Mononuclear cell (primary cell): Measurements from ENCODE around the gene ESRRB. TPM values are rescaled to one million over a fixed set of nuclear protein-coding genes. Genes with fewer than 3 reads are reported as not detected.

ENCODE experiments used
- H3K27me3 ChIP-seq: 2 replicates; pipeline ENCODE4 v1.6.0; 2011; ENCODE audit warnings: low read length, control low read depth; ENCODE audit not compliant: insufficient read depth
- H3K4me1 ChIP-seq: 2 replicates; pipeline ENCODE4 v1.5.1; 2011; ENCODE audit warnings: mild to moderate bottlenecking, low read length, control low read depth; ENCODE audit not compliant: insufficient read depth
- H3K4me3 ChIP-seq: 2 replicates; pipeline ENCODE4 v1.5.1; 2011; ENCODE audit warnings: mild to moderate bottlenecking, low read length, moderate library complexity
- H3K9me3 ChIP-seq: 2 replicates; pipeline ENCODE4 v1.5.1; 2011; ENCODE audit warnings: low read depth, mild to moderate bottlenecking, control low read depth, low read length
- total RNA-seq: library from RNA; depleted of rRNA; stranded (reverse); fragments of >200 nt; gene quantifications from one replicate; pipeline ENCODE4 v1.2.3, GENCODE V29; 2012

The ESRRB gene
- total RNA-seq, 1 donor, result 0.10 TPM

- Histone ChIP-seq H3K4me1 (no peaks in the 10 kb centered on the region), H3K27me3 (no peaks in the 10 kb centered on the region), H3K4me3 (no peak overlapping the region), H3K9me3 (no peaks in the 10 kb centered on the region)
Observed at GRCh38 chr14:76343386-76343785, 32.6 kb upstream of the ESRRB start.

GRCh38 chr14:76346391-76347160 lies 29.4 kb upstream of the ESRRB start:
- Histone ChIP-seq H3K4me1 (no peaks in the 10 kb centered on the region), H3K9me3 (no peaks in the 10 kb centered on the region), H3K27me3 (no peaks in the 10 kb centered on the region), H3K4me3 (no peak overlapping the region)

GRCh38 chr14:76348898-76349297 lies 27.0 kb upstream of the ESRRB start:
- no peaks in the 10 kb centered on the region for H3K9me3 ChIP-seq
- no peaks in the 10 kb centered on the region for H3K27me3 ChIP-seq
- peaks cover 5% of the 10 kb centered on the region for H3K4me1 ChIP-seq
- H3K4me3 ChIP-seq, result no peak overlapping the region

- peaks cover 5% of the 10 kb centered on the region for H3K4me1 ChIP-seq
- H3K4me3 ChIP-seq, result no peak overlapping the region
- H3K9me3 ChIP-seq, result no peaks in the 10 kb centered on the region
- no peaks in the 10 kb centered on the region for H3K27me3 ChIP-seq
Observed at GRCh38 chr14:76349993-76350392, 25.9 kb upstream of the ESRRB start.

- H3K4me1 ChIP-seq, result peaks cover 5% of the 10 kb centered on the region
- H3K4me3 ChIP-seq, result no peak overlapping the region
- H3K9me3 ChIP-seq, result no peaks in the 10 kb centered on the region
- no peaks in the 10 kb centered on the region for H3K27me3 ChIP-seq
Observed at GRCh38 chr14:76350671-76351070, 25.3 kb upstream of the ESRRB start.

GRCh38 chr14:76351941-76352340 lies 24.0 kb upstream of the ESRRB start:
- Histone ChIP-seq H3K4me1 (peaks cover 5% of the 10 kb centered on the region), H3K27me3 (no peaks in the 10 kb centered on the region), H3K4me3 (no peak overlapping the region), H3K9me3 (no peaks in the 10 kb centered on the region)

GRCh38 chr14:76352639-76353281 lies 23.2 kb upstream of the ESRRB start:
- H3K9me3 ChIP-seq, result no peaks in the 10 kb centered on the region

GRCh38 chr14:76354310-76354709 lies 21.6 kb upstream of the ESRRB start:
- Histone ChIP-seq H3K4me1 (peaks cover 5% of the 10 kb centered on the region), H3K4me3 (no peak overlapping the region)

More at GRCh38 chr14:76352639-76353281, 23.2 kb upstream of the ESRRB start:
- no peaks in the 10 kb centered on the region for H3K27me3 ChIP-seq
- peaks cover 5% of the 10 kb centered on the region for H3K4me1 ChIP-seq
- no peak overlapping the region for H3K4me3 ChIP-seq

GRCh38 chr14:76355771-76356170 lies 20.2 kb upstream of the ESRRB start:
- H3K4me1 ChIP-seq, result peaks cover 5% of the 10 kb centered on the region
- no peaks in the 10 kb centered on the region for H3K27me3 ChIP-seq
- H3K4me3 ChIP-seq, result no peak overlapping the region
- no peaks in the 10 kb centered on the region for H3K9me3 ChIP-seq

More at GRCh38 chr14:76354310-76354709, 21.6 kb upstream of the ESRRB start:
- Histone ChIP-seq H3K9me3 (no peaks in the 10 kb centered on the region), H3K27me3 (no peaks in the 10 kb centered on the region)

GRCh38 chr14:76371066-76371465 lies 4.9 kb upstream of the ESRRB start:
- no peak overlapping the region for H3K4me3 ChIP-seq
- H3K9me3 ChIP-seq, result no peaks in the 10 kb centered on the region
- H3K4me1 ChIP-seq, result no peaks in the 10 kb centered on the region
- H3K27me3 ChIP-seq, result peaks cover 10% of the 10 kb centered on the region

- no peaks in the 10 kb centered on the region for H3K9me3 ChIP-seq
- peaks cover 34% of the 10 kb centered on the region for H3K27me3 ChIP-seq
- no peaks in the 10 kb centered on the region for H3K4me1 ChIP-seq
- no peak overlapping the region for H3K4me3 ChIP-seq
Observed at GRCh38 chr14:76373456-76373855, 2.5 kb upstream of the ESRRB start.

GRCh38 chr14:76375484-76375883 lies 453 bp upstream of the ESRRB start:
- Histone ChIP-seq H3K4me1 (no peaks in the 10 kb centered on the region), H3K9me3 (no peaks in the 10 kb centered on the region), H3K4me3 (no peak overlapping the region), H3K27me3 (peaks cover 53% of the 10 kb centered on the region)

GRCh38 chr14:76376409-76376877 lies 506 bp downstream of the ESRRB start:
- H3K4me3 ChIP-seq, result no peak overlapping the region
- no peaks in the 10 kb centered on the region for H3K4me1 ChIP-seq
- peaks cover 57% of the 10 kb centered on the region for H3K27me3 ChIP-seq
- no peaks in the 10 kb centered on the region for H3K9me3 ChIP-seq

- Histone ChIP-seq H3K4me3 (no peak overlapping the region), H3K4me1 (no peaks in the 10 kb centered on the region), H3K9me3 (no peaks in the 10 kb centered on the region), H3K27me3 (peaks cover 64% of the 10 kb centered on the region)
Observed at GRCh38 chr14:76376878-76377734, 1.2 kb downstream of the ESRRB start.

GRCh38 chr14:76377735-76378074 lies 1.8 kb downstream of the ESRRB start:
- no peaks in the 10 kb centered on the region for H3K4me1 ChIP-seq
- peaks cover 66% of the 10 kb centered on the region for H3K27me3 ChIP-seq
- no peaks in the 10 kb centered on the region for H3K9me3 ChIP-seq
- H3K4me3 ChIP-seq, result no peak overlapping the region
